Endodermal cell (in vitro differentiated cells): ENCODE data around the gene DGKG. TPM values are rescaled to one million over a fixed set of nuclear protein-coding genes. Genes with fewer than 3 reads are reported as not detected.

Experiments
- DNase-seq: peaks from one replicate; pipeline ENCODE4 v3.0.0-alpha.2; 2017
- H3K27ac ChIP-seq: 2 replicates; pipeline ENCODE4 v1.5.1; 2013; ENCODE audit warnings: mild to moderate bottlenecking, low read depth, low read length, moderate library complexity
- H3K27me3 ChIP-seq: 2 replicates; pipeline ENCODE4 v1.6.1; 2013; ENCODE audit warnings: mild to moderate bottlenecking, low read length, moderate library complexity; ENCODE audit not compliant: insufficient read depth, control insufficient read depth, poor library complexity, severe bottlenecking
- H3K36me3 ChIP-seq: 2 replicates; pipeline ENCODE4 v1.7.0; 2013; ENCODE audit warnings: mild to moderate bottlenecking, low read length, moderate library complexity; ENCODE audit not compliant: control insufficient read depth, insufficient read depth
- H3K4me1 ChIP-seq: one replicate; pipeline ENCODE4 v1.7.0; 2013; ENCODE audit warnings: low read length; ENCODE audit not compliant: control insufficient read depth, insufficient read depth
- H3K4me3 ChIP-seq: 2 replicates; pipeline ENCODE4 v1.5.1; 2013; ENCODE audit warnings: mild to moderate bottlenecking, low read length, moderate library complexity
- H3K9ac ChIP-seq: 2 replicates; pipeline ENCODE4 v1.6.1; 2013; ENCODE audit warnings: mild to moderate bottlenecking, low read length, moderate library complexity; ENCODE audit not compliant: poor library complexity, severe bottlenecking; ENCODE audit errors: extremely low read depth
- H3K9me3 ChIP-seq: 2 replicates; pipeline ENCODE4 v1.6.1; 2013; ENCODE audit warnings: mild to moderate bottlenecking, low read length, moderate library complexity; ENCODE audit not compliant: control insufficient read depth
- H3K27ac Mint-ChIP-seq: 2 replicates; pipeline ENCODE4 v1.8.0; 2020; ENCODE audit warnings: mixed read lengths
- H3K27me3 Mint-ChIP-seq: 2 replicates; pipeline ENCODE4 v1.8.0; 2021; ENCODE audit warnings: mild to moderate bottlenecking, mixed read lengths; ENCODE audit not compliant: insufficient read depth
- H3K36me3 Mint-ChIP-seq: 2 replicates; pipeline ENCODE4 v1.8.0; 2020; ENCODE audit warnings: low read depth, mixed read lengths
- H3K4me1 Mint-ChIP-seq: 2 replicates; pipeline ENCODE4 v1.8.0; 2020; ENCODE audit warnings: mixed read lengths
- H3K4me3 Mint-ChIP-seq: 2 replicates; pipeline ENCODE4 v1.8.0; 2020; ENCODE audit warnings: mild to moderate bottlenecking, moderate library complexity, mixed read lengths
- H3K9me3 Mint-ChIP-seq: 2 replicates; pipeline ENCODE4 v1.8.0; 2020; ENCODE audit warnings: mild to moderate bottlenecking, mixed read lengths
- CTCF ChIP-seq: fragments of 200-600 bp; sonication (generic); conservative IDR thresholded peaks from 2 replicates; pipeline ENCODE4 v1.5.0; 2021; ENCODE audit warnings: antibody characterized with exemption, mild to moderate bottlenecking
- WGBS, 2 experiments: methylation state at CpG; one replicate each; pipeline versions ENCODE4 v1.1.5 to v1.1.7; 2013; ENCODE audit warnings: missing lambda C conversion rate in 2 of 2, mixed read lengths in 1 of 2; ENCODE audit not compliant: insufficient coverage in 1 of 2, insufficient read length in 1 of 2; 5-methylcytosine and 5-hydroxymethylcytosine counted together
- total RNA-seq, 2 donors: library from RNA; stranded (reverse); fragmentation: NEBNext Ultra II Directional in 1 of 2; extraction: Animal tissue kit (Norgen Biotek cat#: 25700) in 1 of 2; gene quantifications; 2 replicates in 1 of 2; 3 replicates in 1 of 2; pipeline ENCODE4 v1.2.1, GENCODE V29; 2021

DGKG gene
- total RNA-seq, 2 donors from 2014 or later: 0.86 to 1.8 TPM

- no peak overlapping the region for H3K4me3 ChIP-seq
- peaks cover 16% of the 10 kb centered on the region for H3K27me3 Mint-ChIP-seq
- no peak overlapping the region for H3K27ac Mint-ChIP-seq
- H3K9ac ChIP-seq: no peak overlapping the region
- TF ChIP-seq CTCF: no peak
- no peak overlapping the region for H3K27ac ChIP-seq
- no peaks in the 10 kb centered on the region for H3K9me3 Mint-ChIP-seq
- H3K9me3 ChIP-seq: no peaks in the 10 kb centered on the region
- H3K36me3 Mint-ChIP-seq: no peaks in the 10 kb centered on the region
- H3K27me3 ChIP-seq: no peaks in the 10 kb centered on the region
- H3K36me3 ChIP-seq: no peaks in the 10 kb centered on the region
- peak; percentile 40 for DNase-seq
- H3K4me3 Mint-ChIP-seq: no peak overlapping the region
- H3K4me1 ChIP-seq: no peaks in the 10 kb centered on the region
- 76 to 83% methylated on average over 2 of the region's 2 CpGs for WGBS, 2 experiments
- no peaks in the 10 kb centered on the region for H3K4me1 Mint-ChIP-seq
Measured at GRCh38 chr3:186141790-186142189, 220.2 kb downstream of the DGKG start.

GRCh38 chr3:186138272-186138981 is 223.6 kb downstream of the DGKG start:
- peaks cover 2% of the 10 kb centered on the region for H3K4me1 Mint-ChIP-seq
- H3K9me3 Mint-ChIP-seq: no peaks in the 10 kb centered on the region
- 92 to 94% methylated on average over 11 to 12 of the region's 12 CpGs for WGBS, 2 experiments

GRCh38 chr3:186137051-186137685 is 224.9 kb downstream of the DGKG start:
- 91 to 95% methylated on average over 12 to 15 of the region's 15 CpGs for WGBS, 2 experiments
- H3K36me3 Mint-ChIP-seq: no peaks in the 10 kb centered on the region
- no peak overlapping the region for H3K4me3 Mint-ChIP-seq
- Histone ChIP-seq H3K27ac (no peak overlapping the region), H3K9ac (no peak overlapping the region), H3K4me1 (no peaks in the 10 kb centered on the region), H3K27me3 (peaks cover 11% of the 10 kb centered on the region), H3K9me3 (no peaks in the 10 kb centered on the region), H3K36me3 (no peaks in the 10 kb centered on the region), H3K4me3 (no peak overlapping the region)
- peak; percentile 40 for DNase-seq
- no peaks in the 10 kb centered on the region for H3K9me3 Mint-ChIP-seq
- H3K27me3 Mint-ChIP-seq: peaks cover 15% of the 10 kb centered on the region
- peaks cover 4% of the 10 kb centered on the region for H3K4me1 Mint-ChIP-seq
- no peak for TF ChIP-seq CTCF
- H3K27ac Mint-ChIP-seq: no peak overlapping the region

More at GRCh38 chr3:186138272-186138981, 223.6 kb downstream of the DGKG start:
- no peaks in the 10 kb centered on the region for H3K36me3 Mint-ChIP-seq
- Histone ChIP-seq H3K27me3 (peaks cover 11% of the 10 kb centered on the region), H3K4me1 (no peaks in the 10 kb centered on the region), H3K9me3 (no peaks in the 10 kb centered on the region), H3K27ac (no peak overlapping the region), H3K9ac (no peak overlapping the region), H3K4me3 (no peak overlapping the region), H3K36me3 (no peaks in the 10 kb centered on the region)
- no peak for TF ChIP-seq CTCF
- H3K4me3 Mint-ChIP-seq: no peak overlapping the region
- H3K27ac Mint-ChIP-seq: no peak overlapping the region
- DNase-seq: peak; percentile 18
- peaks cover 15% of the 10 kb centered on the region for H3K27me3 Mint-ChIP-seq
